Psoas muscle (tissue), 8 donors: ENCODE data around the gene GTF3C1. TPM values are rescaled to one million over a fixed set of nuclear protein-coding genes. Genes with fewer than 3 reads are reported as not detected.

Experiments
- ATAC-seq, 4 donors: fragments of 200-7000 bp; cut with Tn5 transposase; one replicate each; pipeline ENCODE4 v1.9.1; 2020; ENCODE audit warnings: moderate library complexity in 3 of 4, mild to moderate bottlenecking in 2 of 4
- DNase-seq, 2 donors: peaks; one replicate each; pipeline ENCODE4 v3.0.0-alpha.2; 2020
- H3K27ac ChIP-seq: fragments of 200-600 bp; one replicate; pipeline ENCODE4 v1.8.0; 2022
- H3K27me3 ChIP-seq, 3 donors: fragments of 200-600 bp in 1 of 3; one replicate each; pipeline versions ENCODE4 v1.6.1 to v1.8.0; 2013 to 2022; ENCODE audit warnings: low read length in 2 of 3, mild to moderate bottlenecking in 2 of 3, moderate library complexity in 1 of 3; ENCODE audit not compliant: insufficient read depth in 3 of 3
- H3K36me3 ChIP-seq, 2 donors: fragments of 200-600 bp in 1 of 2; one replicate each; pipeline versions ENCODE4 v1.6.1 to v1.8.0; 2013 to 2022; ENCODE audit warnings: low read depth in 1 of 2, mild to moderate bottlenecking in 1 of 2, moderate library complexity in 1 of 2; ENCODE audit not compliant: insufficient read depth in 1 of 2
- H3K4me1 ChIP-seq: fragments of 200-600 bp; one replicate; pipeline ENCODE4 v1.8.0; 2022
- H3K4me3 ChIP-seq: fragments of 200-600 bp; one replicate; pipeline ENCODE4 v1.8.0; 2022; ENCODE audit warnings: mild to moderate bottlenecking
- H3K9me3 ChIP-seq: fragments of 200-600 bp; one replicate; pipeline ENCODE4 v1.8.0; 2022
- WGBS, 3 donors: extraction: QIAGEN DNeasy Blood & Tissue Kit; methylation state at CpG; one replicate each; pipeline versions ENCODE4 v1.1.6 to v1.1.7; 2013; 5-methylcytosine and 5-hydroxymethylcytosine counted together
- intact Hi-C, 2 donors: fragments of 100-400 bp; cut with DNase I; formaldehyde crosslinking; loops; one replicate each; pipeline versions ENCODE4 v1.11.0 to v1.14.2; 2022
- polyA plus RNA-seq, 3 donors: library from polyadenylated mRNA; stranded (reverse); fragments of 200-250 nt; gene quantifications; one replicate each; pipeline ENCODE4 v1.2.3, GENCODE V29; 2013
- total RNA-seq, 4 donors: library from RNA; stranded (reverse); fragmentation: NEBNext Ultra II Directional in 2 of 4; extraction: Animal tissue kit (Norgen Biotek cat#: 25700) in 2 of 4; gene quantifications; one replicate each; pipeline versions ENCODE4 v1.2.1 to v1.2.4, GENCODE V29; 2021 to 2023
- TF ChIP-seq, protein P1 (sequence below): fragments of 200-600 bp; IDR thresholded peaks from one replicate; pipeline ENCODE4 v1.8.0; 2022; ENCODE audit warnings: antibody characterized with exemption
- donor health status: healthy with polysubstance abuse.
- donor health status: DM: no; HTN: no; CAD: no; lungs with moderate emphysema.
- donor health status: Bipolar disorder and iron deficiency.
- donor health status: healthy.
- donor health status: DM: yes; HTN: yes; CAD: no.
- donor health status: DM: no; HTN: no; CAD: no.
- donor health status: DM: no; HTN: no; CAD: no.
- donor health status: DM: yes; HTN: yes; CAD: no.

GTF3C1 gene
- total and polyA plus RNA-seq, 7 donors: 35.2 to 95.5 (median 50.6) TPM

- peaks cover 4% of the 10 kb centered on the region for H3K9me3 ChIP-seq
- no peak for DNase-seq
- no peak overlapping the region for H3K27ac ChIP-seq
- no peak overlapping the region for H3K4me3 ChIP-seq
- H3K27me3 ChIP-seq: peaks cover 0 to 35% (median 17%) of the 10 kb centered on the region in 3 donors
- no peaks in the 10 kb centered on the region for H3K4me1 ChIP-seq
- WGBS, 3 donors: 90 to 92% (median 90%) methylated on average over 12 of the region's 12 CpGs
- intact Hi-C loops: no loop called here
- TF ChIP-seq, protein P1, sequence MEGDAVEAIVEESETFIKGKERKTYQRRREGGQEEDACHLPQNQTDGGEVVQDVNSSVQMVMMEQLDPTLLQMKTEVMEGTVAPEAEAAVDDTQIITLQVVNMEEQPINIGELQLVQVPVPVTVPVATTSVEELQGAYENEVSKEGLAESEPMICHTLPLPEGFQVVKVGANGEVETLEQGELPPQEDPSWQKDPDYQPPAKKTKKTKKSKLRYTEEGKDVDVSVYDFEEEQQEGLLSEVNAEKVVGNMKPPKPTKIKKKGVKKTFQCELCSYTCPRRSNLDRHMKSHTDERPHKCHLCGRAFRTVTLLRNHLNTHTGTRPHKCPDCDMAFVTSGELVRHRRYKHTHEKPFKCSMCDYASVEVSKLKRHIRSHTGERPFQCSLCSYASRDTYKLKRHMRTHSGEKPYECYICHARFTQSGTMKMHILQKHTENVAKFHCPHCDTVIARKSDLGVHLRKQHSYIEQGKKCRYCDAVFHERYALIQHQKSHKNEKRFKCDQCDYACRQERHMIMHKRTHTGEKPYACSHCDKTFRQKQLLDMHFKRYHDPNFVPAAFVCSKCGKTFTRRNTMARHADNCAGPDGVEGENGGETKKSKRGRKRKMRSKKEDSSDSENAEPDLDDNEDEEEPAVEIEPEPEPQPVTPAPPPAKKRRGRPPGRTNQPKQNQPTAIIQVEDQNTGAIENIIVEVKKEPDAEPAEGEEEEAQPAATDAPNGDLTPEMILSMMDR: no peak
- no peak for ATAC-seq
- no peaks in the 10 kb centered on the region for H3K36me3 ChIP-seq
These were observed 104.1 kb downstream of the GTF3C1 start for GRCh38 chr16:27445502-27446175.

DNA sequence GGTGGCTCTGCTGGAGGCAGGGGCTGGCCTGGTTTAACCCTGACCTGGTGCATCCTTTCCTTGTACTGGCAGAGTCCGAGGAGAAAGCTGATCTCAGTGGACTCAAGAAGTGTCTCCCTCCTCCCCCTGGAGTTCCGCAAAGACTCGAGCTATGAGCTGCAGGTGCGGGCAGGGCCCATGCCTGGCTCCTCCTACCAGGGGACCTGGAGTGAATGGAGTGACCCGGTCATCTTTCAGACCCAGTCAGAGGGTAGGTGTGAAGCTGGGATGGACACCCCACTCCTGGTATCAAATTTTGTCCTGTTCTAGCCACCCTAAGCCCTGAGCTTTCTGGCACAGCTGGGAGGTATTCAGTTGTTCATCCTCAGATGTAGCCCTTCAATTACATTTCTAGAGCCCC, 105.2 kb downstream of the GTF3C1 start:
- peaks cover 0 to 27% (median 16%) of the 10 kb centered on the region in 3 donors for H3K27me3 ChIP-seq
- H3K4me1 ChIP-seq: no peaks in the 10 kb centered on the region
- H3K4me3 ChIP-seq: no peak overlapping the region
- peaks cover 4% of the 10 kb centered on the region for H3K9me3 ChIP-seq
- WGBS, 3 donors: 85 to 92% (median 92%) methylated on average over 5 of the region's 5 CpGs
- no peak overlapping the region for H3K27ac ChIP-seq
- DNase-seq (no peak), ATAC-seq (no peak)
- no peaks in the 10 kb centered on the region for H3K36me3 ChIP-seq
- TF ChIP-seq, protein P1: no peak
- intact Hi-C loops: no loop called here

- TF ChIP-seq, protein P1: no peak
- H3K27me3 ChIP-seq: peaks cover 0 to 23% (median 16%) of the 10 kb centered on the region in 3 donors
- ATAC-seq: no peak
- H3K4me3 ChIP-seq: no peak overlapping the region
- peaks cover 4% of the 10 kb centered on the region for H3K9me3 ChIP-seq
- DNase-seq: no peak
- WGBS, 3 donors: 51 to 62% (median 52%) methylated on average over 2 of the region's 2 CpGs
- H3K36me3 ChIP-seq: no peaks in the 10 kb centered on the region
- intact Hi-C loops: no loop called here
- H3K27ac ChIP-seq: no peak overlapping the region
- no peaks in the 10 kb centered on the region for H3K4me1 ChIP-seq
These were observed 105.7 kb downstream of the GTF3C1 start for GRCh38 chr16:27444015-27444414.

DNA sequence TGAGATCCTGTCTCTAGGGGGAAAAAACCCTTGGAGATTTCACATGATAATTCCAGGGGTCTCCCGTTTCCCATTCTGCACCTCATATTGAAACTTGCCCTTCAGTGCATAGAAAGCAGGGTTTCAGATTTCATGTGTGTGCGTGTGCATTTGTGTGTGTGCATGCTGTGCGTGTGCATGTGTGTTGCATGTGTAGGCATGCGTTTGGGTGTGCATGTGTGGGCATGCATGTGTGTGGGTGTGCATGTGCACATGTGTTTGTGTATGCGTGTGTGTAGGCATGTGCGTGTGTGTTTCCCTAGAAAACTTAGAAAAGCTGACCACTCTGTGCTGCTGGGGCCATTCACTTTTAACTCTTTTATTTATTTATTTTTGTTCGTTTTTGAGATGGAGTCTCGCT, 107.7 kb downstream of the GTF3C1 start:
- H3K36me3 ChIP-seq: no peaks in the 10 kb centered on the region
- H3K9me3 ChIP-seq: peaks cover 4% of the 10 kb centered on the region
- H3K27me3 ChIP-seq: peaks cover 0 to 9% (median 3%) of the 10 kb centered on the region in 3 donors
- TF ChIP-seq, protein P1: no peak
- no peak overlapping the region for H3K27ac ChIP-seq
- no peak overlapping the region for H3K4me3 ChIP-seq
- ATAC-seq: no peak
- intact Hi-C loops: no loop called here
- WGBS, 3 donors: 87 to 90% (median 87%) methylated on average over 8 of the region's 8 CpGs
- no peaks in the 10 kb centered on the region for H3K4me1 ChIP-seq
- no peak for DNase-seq

DNA sequence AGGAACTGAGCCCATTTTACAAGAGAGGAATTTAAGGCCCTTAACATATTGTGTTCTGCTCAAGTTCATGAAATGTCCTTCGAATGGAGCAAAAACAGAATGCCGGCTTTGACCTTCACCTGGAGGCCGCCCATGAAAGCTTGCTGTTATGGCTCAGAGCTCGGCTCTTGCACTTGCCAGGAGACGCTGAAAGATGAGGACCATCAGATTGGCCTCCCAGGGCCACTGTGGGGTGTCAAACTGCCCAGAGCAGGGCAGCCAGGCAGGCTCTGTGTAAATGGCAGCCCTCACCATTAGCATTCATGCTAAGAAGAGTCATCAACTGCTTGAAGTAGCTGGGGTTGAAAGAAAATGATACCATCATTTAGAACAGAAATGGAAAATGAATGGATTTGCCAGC, 108.4 kb downstream of the GTF3C1 start:
- H3K9me3 ChIP-seq: peaks cover 4% of the 10 kb centered on the region
- no peak for ATAC-seq
- H3K27me3 ChIP-seq: peaks cover 0 to 4% (median 0%) of the 10 kb centered on the region in 3 donors
- TF ChIP-seq, protein P1: no peak
- DNase-seq: no peak
- no peak overlapping the region for H3K27ac ChIP-seq
- WGBS, 3 donors: 76 to 92% (median 87%) methylated on average over 5 of the region's 5 CpGs
- no peaks in the 10 kb centered on the region for H3K4me1 ChIP-seq
- H3K36me3 ChIP-seq: no peaks in the 10 kb centered on the region
- H3K4me3 ChIP-seq: no peak overlapping the region
- intact Hi-C loops: no loop called here
